H1 (cell line): ENCODE measurements around the gene DOCK1. TPM values are rescaled to one million over a fixed set of nuclear protein-coding genes. Genes with fewer than 3 reads are reported as not detected.

ENCODE experiments used
- CTCF ChIA-PET: fragments of 300-600 bp; sonication (Branson Sonifier 250); formaldehyde crosslinking; loops from one replicate; lab custom pipeline; 2021; ENCODE audit not compliant: partially characterized antibody; lab: Charles Lee
- POLR2A ChIA-PET: fragments of 300-600 bp; sonication (Branson Sonifier 250); formaldehyde crosslinking; loops from one replicate; lab custom pipeline; 2021; ENCODE audit warnings: inconsistent platforms; ENCODE audit not compliant: partially characterized antibody; lab: Charles Lee
- DNase-seq, 2 experiments: peaks; one replicate each; pipeline versions ENCODE4 v3.0.0 to v3.0.0-alpha.2; 2010 to 2022; ENCODE audit warnings: low spot score in 2 of 2, low read depth in 1 of 2, mixed read lengths in 1 of 2
- FAIRE-seq: peaks from 2 replicates; lab custom pipeline; 2011; peaks lifted over from hg19 to GRCh38; lab: Jason Lieb, UNC
- H2AFZ ChIP-seq: 2 replicates; pipeline ENCODE4 v1.8.1; 2012; ENCODE audit warnings: low read length, inconsistent platforms
- H2AK5ac ChIP-seq: 2 replicates; pipeline ENCODE4 v1.6.1; 2013; ENCODE audit warnings: low read depth, low read length
- H2BK120ac ChIP-seq: replicated peaks from 2 replicates; pipeline ENCODE3; 2013; ENCODE audit warnings: low read depth, low read length, inconsistent platforms
- H2BK12ac ChIP-seq: 2 replicates; pipeline ENCODE4 v1.6.1; 2013; ENCODE audit warnings: low read depth, low read length
- H2BK15ac ChIP-seq: 2 replicates; pipeline ENCODE4 v1.6.1; 2013; ENCODE audit warnings: low read length
- H2BK20ac ChIP-seq: 2 replicates; pipeline ENCODE4 v1.6.1; 2013; ENCODE audit warnings: low read length
- H2BK5ac ChIP-seq: 2 replicates; pipeline ENCODE4 v1.6.1; 2013; ENCODE audit warnings: low read depth, low read length
- H3K14ac ChIP-seq: 2 replicates; pipeline ENCODE4 v1.6.1; 2013; ENCODE audit warnings: inconsistent platforms; ENCODE audit not compliant: insufficient read length
- H3K18ac ChIP-seq: 2 replicates; pipeline ENCODE4 v1.6.1; 2013; ENCODE audit warnings: low read length; ENCODE audit errors: extremely low read depth
- H3K23ac ChIP-seq: 2 replicates; pipeline ENCODE4 v1.6.1; 2013; ENCODE audit warnings: inconsistent platforms; ENCODE audit not compliant: insufficient read length
- H3K23me2 ChIP-seq: 2 replicates; pipeline ENCODE4 v1.6.1; 2013; ENCODE audit warnings: low read depth, low read length
- H3K27ac ChIP-seq: 2 replicates; pipeline ENCODE4 v1.6.1; 2011; ENCODE audit warnings: low read depth, low read length, inconsistent platforms
- H3K27me3 ChIP-seq, 4 experiments: replicated peaks in 1 of 4; 1 replicate in 1 of 4; 2 replicates in 3 of 4; pipeline versions ENCODE4 v1.6.1 to v1.8.1; 2011 to 2013; ENCODE audit warnings: low read length in 3 of 4, mild to moderate bottlenecking in 3 of 4, inconsistent platforms in 2 of 4, mixed read lengths in 2 of 4, moderate library complexity in 1 of 4; ENCODE audit not compliant: control insufficient read depth in 3 of 4, insufficient read depth in 3 of 4; ENCODE audit errors: extremely low read depth in 1 of 4
- H3K36me3 ChIP-seq, 4 experiments: 2 replicates each; pipeline versions ENCODE4 v1.6.1 to v1.8.1; 2011 to 2013; ENCODE audit warnings: mild to moderate bottlenecking in 4 of 4, low read length in 3 of 4, moderate library complexity in 2 of 4, control low read depth in 1 of 4, inconsistent platforms in 1 of 4; ENCODE audit not compliant: insufficient read depth in 4 of 4, control insufficient read depth in 2 of 4
- H3K4ac ChIP-seq: replicated peaks from 2 replicates; pipeline ENCODE3; 2013; ENCODE audit warnings: low read length, low read depth, mixed read lengths, inconsistent platforms; ENCODE audit not compliant: insufficient read length
- H3K4me1 ChIP-seq, 4 experiments: replicated peaks in 1 of 4; 1 replicate in 1 of 4; 2 replicates in 3 of 4; pipeline versions ENCODE4 v1.6.1 to v1.8.1; 2011 to 2013; ENCODE audit warnings: low read length in 3 of 4, inconsistent platforms in 2 of 4, mixed read lengths in 1 of 4; ENCODE audit not compliant: insufficient read depth in 4 of 4, control insufficient read depth in 3 of 4
- H3K4me2 ChIP-seq, 2 experiments: 2 replicates each; pipeline versions ENCODE4 v1.6.1 to v1.8.1; 2011 to 2013; ENCODE audit warnings: low read depth in 2 of 2, low read length in 2 of 2, control low read depth in 1 of 2, inconsistent platforms in 1 of 2, mild to moderate bottlenecking in 1 of 2; ENCODE audit not compliant: insufficient read depth in 1 of 2
- H3K4me3 ChIP-seq, 4 experiments: fragments of 200-600, 300-600 bp in 1 of 4; sonication (generic), shearing (Covaris generic), sonication (Bioruptor Twin) in 1 of 4; 2 replicates each; pipeline versions ENCODE4 v1.5.1 to v1.8.1; 2011 to 2016; ENCODE audit warnings: low read length in 4 of 4, low read depth in 3 of 4, control low read depth in 2 of 4, inconsistent platforms in 2 of 4, mild to moderate bottlenecking in 2 of 4, mixed read lengths in 1 of 4, moderate library complexity in 1 of 4; ENCODE audit not compliant: insufficient read depth in 2 of 4; ENCODE audit errors: extremely low read depth in 1 of 4
- H3K56ac ChIP-seq: replicated peaks from 2 replicates; pipeline ENCODE3; 2013; ENCODE audit warnings: low read depth, mild to moderate bottlenecking, mixed read lengths, low read length, inconsistent platforms; ENCODE audit not compliant: insufficient read length
- H3K79me1 ChIP-seq: 2 replicates; pipeline ENCODE4 v1.6.1; 2013; ENCODE audit warnings: low read depth, low read length, control low read depth
- H3K79me2 ChIP-seq, 2 experiments: 2 replicates each; pipeline versions ENCODE4 v1.6.1 to v1.8.1; 2012 to 2013; ENCODE audit warnings: low read length in 2 of 2, mild to moderate bottlenecking in 2 of 2, inconsistent platforms in 1 of 2; ENCODE audit not compliant: insufficient read depth in 2 of 2, control insufficient read depth in 1 of 2
- H3K9ac ChIP-seq, 4 experiments: replicated peaks in 1 of 4; 1 replicate in 1 of 4; 2 replicates in 3 of 4; pipeline versions ENCODE4 v1.6.1 to v1.8.1; 2011 to 2013; ENCODE audit warnings: low read depth in 3 of 4, low read length in 3 of 4, control low read depth in 2 of 4, mild to moderate bottlenecking in 2 of 4, moderate library complexity in 2 of 4, inconsistent platforms in 1 of 4; ENCODE audit errors: extremely low read depth in 1 of 4
- H3K9me3 ChIP-seq, 2 experiments: 2 replicates each; pipeline versions ENCODE4 v1.6.1 to v1.8.1; 2012 to 2013; ENCODE audit warnings: mild to moderate bottlenecking in 2 of 2, moderate library complexity in 2 of 2, control low read depth in 1 of 2, inconsistent platforms in 1 of 2, low read depth in 1 of 2, low read length in 1 of 2, mixed read lengths in 1 of 2; ENCODE audit not compliant: insufficient read depth in 2 of 2
- H4K20me1 ChIP-seq, 2 experiments: replicated peaks in 1 of 2; 2 replicates each; pipeline versions ENCODE3 to v1.8.1; 2011 to 2013; ENCODE audit warnings: inconsistent platforms in 2 of 2, low read length in 2 of 2, mild to moderate bottlenecking in 1 of 2; ENCODE audit not compliant: insufficient read depth in 2 of 2, control insufficient read depth in 1 of 2
- H4K5ac ChIP-seq: 2 replicates; pipeline ENCODE4 v1.6.1; 2013; ENCODE audit warnings: low read length, low read depth, mixed read lengths, inconsistent platforms; ENCODE audit not compliant: insufficient read length
- H4K8ac ChIP-seq: 2 replicates; pipeline ENCODE4 v1.8.0; 2013; ENCODE audit warnings: mild to moderate bottlenecking, moderate library complexity, low read length, inconsistent platforms; ENCODE audit not compliant: insufficient read depth; ENCODE audit errors: extremely low read depth
- H4K91ac ChIP-seq: replicated peaks from 2 replicates; pipeline ENCODE3; 2013; ENCODE audit warnings: low read length, mixed read lengths, inconsistent platforms; ENCODE audit not compliant: insufficient read length
- CHD1 ChIP-seq: IDR thresholded peaks from 2 replicates; pipeline ENCODE4 v1.6.1; 2012; ENCODE audit warnings: low read depth, low read length, improper control_type of control experiment
- CTBP2 ChIP-seq: IDR thresholded peaks from 2 replicates; pipeline ENCODE4 v1.7.0; 2011; ENCODE audit warnings: borderline replicate concordance, mild to moderate bottlenecking, moderate library complexity, mixed read lengths, low read length; ENCODE audit not compliant: insufficient read depth, insufficient read length
- FOSL1 ChIP-seq: IDR thresholded peaks from 2 replicates; pipeline ENCODE4 v1.6.1; 2011; ENCODE audit warnings: mild to moderate bottlenecking, low read depth, low read length, moderate library complexity; ENCODE audit not compliant: insufficient read depth
- HDAC2 ChIP-seq, 2 experiments: fragments of 300-600 bp in 1 of 2; sonication (generic) in 1 of 2; IDR thresholded peaks; 2 replicates each; pipeline ENCODE4 v1.6.1; 2011 to 2012; ENCODE audit warnings: low read depth in 2 of 2, low read length in 2 of 2, mild to moderate bottlenecking in 2 of 2, moderate library complexity in 2 of 2, borderline replicate concordance in 1 of 2, inconsistent platforms in 1 of 2
- NRF1 ChIP-seq: IDR thresholded peaks from 2 replicates; pipeline ENCODE4 v1.6.1; 2011; ENCODE audit warnings: mild to moderate bottlenecking, low read depth, low read length, improper control_type of control experiment
- POLR2A ChIP-seq, 2 experiments: IDR thresholded peaks; 1 replicate in 1 of 2; 2 replicates in 1 of 2; pipeline ENCODE4 v1.6.1; 2011; ENCODE audit warnings: low read depth in 2 of 2, low read length in 2 of 2, mild to moderate bottlenecking in 2 of 2; ENCODE audit errors: control extremely low read depth in 1 of 2
- RXRA ChIP-seq: IDR thresholded peaks from 2 replicates; pipeline ENCODE4 v1.6.1; 2011; ENCODE audit warnings: low read depth, mild to moderate bottlenecking, low read length, moderate library complexity; ENCODE audit not compliant: insufficient read depth
- SAP30 ChIP-seq: fragments of 300-600 bp; sonication (generic); IDR thresholded peaks from 2 replicates; pipeline ENCODE4 v1.7.1; 2012; ENCODE audit warnings: low read length, moderate library complexity, mild to moderate bottlenecking, inconsistent platforms; ENCODE audit not compliant: insufficient read depth, insufficient replicate concordance
- SRF ChIP-seq: IDR thresholded peaks from 2 replicates; pipeline ENCODE4 v1.6.1; 2011; ENCODE audit warnings: mild to moderate bottlenecking, low read depth, low read length, moderate library complexity
- WGBS, 2 experiments: shearing (Covaris generic) in 1 of 2; methylation state at CpG; one replicate each; pipeline versions ENCODE4 v1.1.6 to v1.1.7; 2013 to 2015; ENCODE audit warnings: low lambda C conversion rate in 2 of 2, mixed read lengths in 2 of 2, inconsistent platforms in 1 of 2, low coverage in 1 of 2, missing lambda C conversion rate in 1 of 2; ENCODE audit not compliant: insufficient replicate concordance in 2 of 2, insufficient coverage in 1 of 2, insufficient read length in 1 of 2; ENCODE audit errors: extremely low coverage in 1 of 2, missing lambda C conversion rate in 1 of 2; 5-methylcytosine and 5-hydroxymethylcytosine counted together
- polyA plus RNA-seq, 7 experiments: library from polyadenylated mRNA; depleted of rRNA in 3 of 7; stranded (reverse) in 5 of 7; unstranded in 2 of 7; fragments of >200 nt in 5 of 7; fragments of 200-250 nt in 2 of 7; gene quantifications; 1 replicate in 5 of 7; 2 replicates in 1 of 7; 4 replicates in 1 of 7; pipeline versions ENCODE4 v1.2.1 to v1.2.3, GENCODE V29; 2011 to 2013; ENCODE audit warnings: missing spikeins in 2 of 7, mixed read lengths in 2 of 7
- total RNA-seq: library from RNA; stranded (reverse); fragmentation: NEBNext Ultra II Directional; extraction: Animal tissue kit (Norgen Biotek cat#: 25700); gene quantifications from 2 replicates; pipeline ENCODE4 v1.2.1, GENCODE V29; 2021
- TF ChIP-seq, protein P1 (sequence below), 3 experiments: IDR thresholded peaks; 1 replicate in 2 of 3; 2 replicates in 1 of 3; pipeline versions ENCODE4 v1.5.1 to v1.6.1; 2011; ENCODE audit warnings: low read length in 3 of 3, mild to moderate bottlenecking in 3 of 3, inconsistent platforms in 2 of 3, low read depth in 1 of 3, moderate library complexity in 1 of 3; ENCODE audit not compliant: insufficient read depth in 1 of 3; ENCODE audit errors: control extremely low read depth in 1 of 3

Gene DOCK1
- total and polyA plus RNA-seq, 2 of the 8 experiments (the other 6 are each of a cell fraction or from before 2014, with no cell fraction given): 11.6 to 53.0 TPM

DNA sequence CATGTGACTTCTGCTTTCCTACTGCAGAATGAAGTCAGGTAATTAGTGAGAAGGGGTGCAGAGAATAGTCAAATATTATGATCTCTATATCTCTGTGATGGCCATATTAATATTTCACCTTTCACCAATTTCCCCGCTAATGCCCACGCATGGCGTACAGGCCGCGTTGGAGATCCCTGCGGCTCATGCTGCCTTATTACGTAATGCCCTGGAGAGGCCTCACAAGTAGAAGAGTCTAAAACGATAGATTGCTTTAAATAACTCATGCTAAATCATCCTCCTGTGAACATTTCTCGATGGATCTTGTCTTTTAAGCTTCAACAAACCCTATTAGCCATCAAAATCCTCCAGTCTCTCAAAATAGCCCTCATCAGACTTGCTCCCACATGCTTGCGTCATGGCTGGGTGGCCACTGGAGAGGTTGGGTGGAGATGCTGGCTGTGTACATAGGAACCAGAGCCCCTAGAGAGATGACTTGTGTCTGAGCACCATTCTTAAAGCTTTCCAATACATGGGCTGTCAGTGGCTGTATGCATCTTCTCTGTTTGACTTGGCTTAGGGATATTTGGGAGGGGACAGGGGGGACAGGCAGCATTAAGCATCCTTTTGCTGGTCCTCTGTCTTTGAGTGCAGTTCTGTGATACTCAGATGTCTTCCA, 370.7 kb downstream of the DOCK1 start:
- Histone ChIP-seq H3K79me1 (no peaks in the 10 kb centered on the region; the same call in 1 of the 2 replicates), H3K27ac (no peak overlapping the region), H3K79me2 (no peaks in the 10 kb centered on the region), H3K9ac (no peak overlapping the region), H3K36me3 (peaks cover 0 to 8% (median 0%) of the 10 kb centered on the region in 4 experiments; a peak in 3 of 8 replicates), H3K56ac (no peak overlapping the region), H4K8ac (no peak overlapping the region), H4K5ac (no peak overlapping the region), H3K23ac (no peak overlapping the region), H4K91ac (no peak overlapping the region), H2BK5ac (no peak overlapping the region), H2BK15ac (no peak overlapping the region), H4K20me1 (no peaks in the 10 kb centered on the region), H3K4ac (no peak overlapping the region), H2AFZ (no peak overlapping the region), H2BK20ac (no peak overlapping the region), H3K27me3 (no peaks in the 10 kb centered on the region), H3K4me2 (no peak overlapping the region), H3K23me2 (no peaks in the 10 kb centered on the region), H2BK120ac (no peak overlapping the region), H3K4me1 (no peaks in the 10 kb centered on the region), H3K4me3 (no peak overlapping the region), H3K9me3 (peaks cover 10 to 14% of the 10 kb centered on the region in 2 experiments), H2BK12ac (no peak overlapping the region), H3K14ac (no peak overlapping the region), H3K18ac (no peak overlapping the region), H2AK5ac (no peak overlapping the region)
- CTCF ChIA-PET: no interaction called here
- WGBS, 2 experiments: 97% methylated on average over 10 of the region's 10 CpGs; no CpG with 5 or more reads in 1 of the 2 experiments
- no peak for DNase-seq
- POLR2A ChIA-PET: no interaction called here
- no peak for FAIRE-seq
- TF ChIP-seq RXRA (no peak), SRF (no peak), HDAC2 (IDR thresholded peaks at IDR 0.05; ENCODE audit: borderline replicate concordance in 1 of 2, low read depth in 2 of 2, low read length in 2 of 2) (no peak), POLR2A (IDR thresholded peaks at IDR 0.05; ENCODE audit: control extremely low read depth in 1 of 2, low read depth in 2 of 2, low read length in 2 of 2) (no peak), FOSL1 (no peak), SAP30 (no peak), NRF1 (no peak), CHD1 (no peak), CTBP2 (no peak)
- TF ChIP-seq, protein P1, sequence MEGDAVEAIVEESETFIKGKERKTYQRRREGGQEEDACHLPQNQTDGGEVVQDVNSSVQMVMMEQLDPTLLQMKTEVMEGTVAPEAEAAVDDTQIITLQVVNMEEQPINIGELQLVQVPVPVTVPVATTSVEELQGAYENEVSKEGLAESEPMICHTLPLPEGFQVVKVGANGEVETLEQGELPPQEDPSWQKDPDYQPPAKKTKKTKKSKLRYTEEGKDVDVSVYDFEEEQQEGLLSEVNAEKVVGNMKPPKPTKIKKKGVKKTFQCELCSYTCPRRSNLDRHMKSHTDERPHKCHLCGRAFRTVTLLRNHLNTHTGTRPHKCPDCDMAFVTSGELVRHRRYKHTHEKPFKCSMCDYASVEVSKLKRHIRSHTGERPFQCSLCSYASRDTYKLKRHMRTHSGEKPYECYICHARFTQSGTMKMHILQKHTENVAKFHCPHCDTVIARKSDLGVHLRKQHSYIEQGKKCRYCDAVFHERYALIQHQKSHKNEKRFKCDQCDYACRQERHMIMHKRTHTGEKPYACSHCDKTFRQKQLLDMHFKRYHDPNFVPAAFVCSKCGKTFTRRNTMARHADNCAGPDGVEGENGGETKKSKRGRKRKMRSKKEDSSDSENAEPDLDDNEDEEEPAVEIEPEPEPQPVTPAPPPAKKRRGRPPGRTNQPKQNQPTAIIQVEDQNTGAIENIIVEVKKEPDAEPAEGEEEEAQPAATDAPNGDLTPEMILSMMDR (IDR thresholded peaks at IDR 0.05; ENCODE audit: control extremely low read depth in 1 of 3, insufficient read depth in 1 of 3, low read depth in 1 of 3, low read length in 3 of 3): no peak
